IMR-90 (cell line): ENCODE measurements around the gene KRI1.

Experiments
- BHLHE40 ChIP-seq: fragments of 150-350 bp; IDR thresholded peaks from 2 replicates; pipeline ENCODE4 v1.6.1; 2016; ENCODE audit warnings: mild to moderate bottlenecking, low read depth, low read length
- CEBPB ChIP-seq: IDR thresholded peaks from 2 replicates; pipeline ENCODE4 v1.6.1; 2012; ENCODE audit warnings: low read depth, low read length, improper control_type of control experiment
- CHD1 ChIP-seq: IDR thresholded peaks from 2 replicates; pipeline ENCODE4 v1.6.1; 2012; ENCODE audit warnings: low read depth, low read length, improper control_type of control experiment
- FOS ChIP-seq: fragments of 150-350 bp; IDR thresholded peaks from 2 replicates; pipeline ENCODE4 v1.6.1; 2016; ENCODE audit warnings: low read depth, low read length
- MAZ ChIP-seq: IDR thresholded peaks from 2 replicates; pipeline ENCODE4 v1.6.1; 2012; ENCODE audit warnings: low read depth, mild to moderate bottlenecking, low read length, improper control_type of control experiment, moderate library complexity, borderline replicate concordance
- MXI1 ChIP-seq: IDR thresholded peaks from 2 replicates; pipeline ENCODE4 v1.6.1; 2012; ENCODE audit warnings: low read depth, mild to moderate bottlenecking, low read length, moderate library complexity, borderline replicate concordance
- NFE2L2 ChIP-seq: fragments of 150-350 bp; IDR thresholded peaks from 2 replicates; pipeline ENCODE4 v1.6.1; 2016; ENCODE audit warnings: low read depth, mild to moderate bottlenecking, low read length
- POLR2A ChIP-seq: IDR thresholded peaks from 2 replicates; pipeline ENCODE4 v1.6.1; 2012; ENCODE audit warnings: mild to moderate bottlenecking, low read depth, low read length
- RAD21 ChIP-seq: IDR thresholded peaks from 2 replicates; pipeline ENCODE4 v1.6.1; 2012; ENCODE audit warnings: low read length, improper control_type of control experiment
- RFX5 ChIP-seq: IDR thresholded peaks from 2 replicates; pipeline ENCODE4 v1.8.0; 2012; ENCODE audit warnings: low read depth, mild to moderate bottlenecking, low read length, moderate library complexity
- SMC3 ChIP-seq: fragments of 150-350 bp; IDR thresholded peaks from 2 replicates; pipeline ENCODE4 v1.6.1; 2016; ENCODE audit warnings: low read depth, mild to moderate bottlenecking, antibody characterized with exemption, low read length, moderate library complexity
- TF ChIP-seq, protein P1 (sequence below): conservative IDR thresholded peaks from 2 replicates; pipeline ENCODE4 v1.5.1; 2012; ENCODE audit warnings: mild to moderate bottlenecking, low read depth, low read length, improper control_type of control experiment
- TF ChIP-seq, protein P2 (sequence below): fragments of 150-350 bp; IDR thresholded peaks from 2 replicates; pipeline ENCODE4 v1.6.1; 2017; ENCODE audit warnings: mild to moderate bottlenecking, antibody characterized with exemption, low read length, low read depth

DNA sequence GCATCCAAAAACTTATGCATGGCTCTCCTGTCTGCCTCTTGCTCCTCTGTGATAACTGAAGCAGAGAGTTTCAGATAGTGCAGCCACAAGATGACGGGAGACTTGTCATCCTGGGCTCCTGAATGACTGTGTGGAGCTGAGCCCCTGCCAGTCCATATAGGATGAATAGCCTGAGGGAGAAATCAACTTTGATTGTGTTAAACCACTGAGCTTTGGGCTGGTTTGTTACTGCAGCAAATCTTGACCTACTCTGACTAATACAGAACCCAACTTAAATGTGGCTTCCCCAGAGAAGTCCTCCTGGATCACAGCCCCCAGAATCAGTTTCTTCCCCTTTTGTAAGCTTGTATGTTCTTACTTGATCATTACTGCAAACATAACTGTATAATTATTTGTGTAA lies 33.4 kb downstream of the KRI1 start:
- no peak for TF ChIP-seq SMC3
- TF ChIP-seq, protein P1, sequence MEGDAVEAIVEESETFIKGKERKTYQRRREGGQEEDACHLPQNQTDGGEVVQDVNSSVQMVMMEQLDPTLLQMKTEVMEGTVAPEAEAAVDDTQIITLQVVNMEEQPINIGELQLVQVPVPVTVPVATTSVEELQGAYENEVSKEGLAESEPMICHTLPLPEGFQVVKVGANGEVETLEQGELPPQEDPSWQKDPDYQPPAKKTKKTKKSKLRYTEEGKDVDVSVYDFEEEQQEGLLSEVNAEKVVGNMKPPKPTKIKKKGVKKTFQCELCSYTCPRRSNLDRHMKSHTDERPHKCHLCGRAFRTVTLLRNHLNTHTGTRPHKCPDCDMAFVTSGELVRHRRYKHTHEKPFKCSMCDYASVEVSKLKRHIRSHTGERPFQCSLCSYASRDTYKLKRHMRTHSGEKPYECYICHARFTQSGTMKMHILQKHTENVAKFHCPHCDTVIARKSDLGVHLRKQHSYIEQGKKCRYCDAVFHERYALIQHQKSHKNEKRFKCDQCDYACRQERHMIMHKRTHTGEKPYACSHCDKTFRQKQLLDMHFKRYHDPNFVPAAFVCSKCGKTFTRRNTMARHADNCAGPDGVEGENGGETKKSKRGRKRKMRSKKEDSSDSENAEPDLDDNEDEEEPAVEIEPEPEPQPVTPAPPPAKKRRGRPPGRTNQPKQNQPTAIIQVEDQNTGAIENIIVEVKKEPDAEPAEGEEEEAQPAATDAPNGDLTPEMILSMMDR = no peak
- TF ChIP-seq RAD21 = no peak
- no peak for TF ChIP-seq POLR2A
- TF ChIP-seq FOS = no peak
- no peak for TF ChIP-seq MXI1
- TF ChIP-seq, protein P2, sequence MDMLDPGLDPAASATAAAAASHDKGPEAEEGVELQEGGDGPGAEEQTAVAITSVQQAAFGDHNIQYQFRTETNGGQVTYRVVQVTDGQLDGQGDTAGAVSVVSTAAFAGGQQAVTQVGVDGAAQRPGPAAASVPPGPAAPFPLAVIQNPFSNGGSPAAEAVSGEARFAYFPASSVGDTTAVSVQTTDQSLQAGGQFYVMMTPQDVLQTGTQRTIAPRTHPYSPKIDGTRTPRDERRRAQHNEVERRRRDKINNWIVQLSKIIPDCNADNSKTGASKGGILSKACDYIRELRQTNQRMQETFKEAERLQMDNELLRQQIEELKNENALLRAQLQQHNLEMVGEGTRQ = no peak
- TF ChIP-seq RFX5 = no peak
- TF ChIP-seq NFE2L2 = no peak
- no peak for TF ChIP-seq MAZ
- TF ChIP-seq CEBPB = no peak
- no peak for TF ChIP-seq BHLHE40
- TF ChIP-seq CHD1 = no peak
